HG03460 (cell line): ENCODE results near the gene ADAMTS18.
"Not testable (repeated sequence)": the region's sequence is repeated elsewhere in the genome, so short reads cannot be mapped to it uniquely, and the experiment has no call there.

ENCODE experiments used
- ATAC-seq: cut with Tn5 transposase; IDR thresholded peaks from one replicate; pipeline ENCODE4 v1.9.1; 2021; ENCODE audit not compliant: unreplicated experiment

The ADAMTS18 gene

DNA sequence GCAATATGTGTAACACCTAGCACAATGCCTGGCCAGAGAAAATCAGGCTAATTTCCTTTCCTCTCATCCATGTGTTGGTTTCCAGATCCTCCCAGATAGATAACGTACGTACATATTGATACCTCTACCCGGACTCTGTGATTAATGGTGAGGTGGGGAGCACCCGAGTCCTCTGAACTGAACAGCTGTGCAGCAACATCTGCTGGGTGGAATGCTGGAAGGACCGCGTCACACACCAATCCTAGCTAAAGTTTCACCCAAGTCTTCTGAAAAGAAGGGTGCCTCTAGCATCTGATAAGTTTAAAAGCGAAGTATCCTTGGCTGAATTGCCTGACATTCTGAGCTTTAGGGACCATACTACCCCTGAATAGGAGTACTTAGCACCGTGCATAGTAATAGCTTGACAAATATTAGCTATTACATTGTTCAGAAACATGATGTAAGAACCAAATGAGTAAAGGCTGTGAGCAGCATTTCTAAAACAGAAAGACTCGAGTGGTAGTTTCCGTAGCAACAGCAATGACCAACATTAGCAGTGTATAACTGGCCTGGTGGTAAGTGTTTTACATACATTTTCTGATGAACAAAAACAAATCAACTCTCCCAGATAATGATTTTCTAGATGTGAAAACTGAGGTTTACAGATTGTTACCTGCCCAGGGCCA is 144.3 kb downstream of the ADAMTS18 start:
- ATAC-seq: no peak

DNA sequence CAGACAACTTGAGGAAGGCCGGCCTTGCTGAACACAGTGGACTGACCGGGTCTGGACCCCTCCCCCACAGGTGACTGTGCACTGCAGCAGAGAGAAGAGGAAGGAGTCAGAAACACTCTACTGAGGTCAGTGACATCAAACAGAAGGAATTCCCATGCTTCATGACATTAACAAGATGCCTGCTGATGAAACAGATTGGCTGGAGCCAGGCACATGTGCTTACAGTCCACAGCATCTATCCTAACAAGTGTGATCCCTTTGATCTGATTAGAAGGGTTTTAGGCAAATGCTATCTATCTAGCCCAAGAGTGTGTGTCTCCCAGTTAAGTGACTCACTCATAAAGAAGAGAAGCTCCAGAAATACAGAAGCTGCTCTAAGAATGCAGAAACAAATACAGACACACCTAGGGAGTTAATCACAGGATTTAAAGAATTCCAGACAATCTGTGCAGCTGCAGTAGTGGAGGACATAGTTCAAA is 145.5 kb downstream of the ADAMTS18 start:
- ATAC-seq: no peak

DNA sequence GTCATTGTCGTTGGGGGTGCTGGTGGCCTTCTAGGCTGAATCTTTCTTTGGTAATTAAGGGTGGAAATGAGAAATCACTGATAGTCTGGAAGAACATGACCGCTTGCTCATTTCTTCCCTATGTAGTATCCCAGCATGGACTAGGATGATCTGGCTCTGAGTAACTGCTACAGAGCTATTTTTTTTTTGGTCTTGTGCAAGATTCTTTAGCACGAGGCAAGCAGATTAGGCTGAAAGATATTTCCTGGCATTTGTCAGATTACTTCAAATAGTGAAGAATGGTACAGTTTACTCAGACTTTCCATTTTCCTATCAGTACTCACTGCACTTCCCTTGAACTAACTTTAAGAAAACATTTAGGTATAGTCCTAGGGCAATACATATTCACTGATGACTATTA is 146.6 kb downstream of the ADAMTS18 start:
- ATAC-seq: no peak

DNA sequence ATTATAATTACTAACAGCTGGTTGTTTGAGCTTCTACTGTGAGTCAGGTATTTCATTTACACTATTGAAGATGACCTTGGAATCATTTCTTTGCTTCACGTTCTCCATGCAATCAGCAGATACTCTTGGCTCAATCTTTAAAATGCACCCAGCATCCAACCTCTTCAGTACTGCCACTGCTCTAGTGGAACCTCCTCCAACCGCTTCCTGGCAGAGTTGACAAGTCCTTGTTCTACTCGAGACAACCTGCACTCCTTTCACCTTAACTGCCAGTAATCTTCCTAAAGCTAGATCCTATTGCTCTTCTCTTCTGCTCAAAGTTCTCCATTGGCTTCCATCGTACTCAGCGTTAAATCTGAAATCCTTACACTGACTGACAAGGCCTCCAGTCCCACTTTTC is 149.2 kb downstream of the ADAMTS18 start:
- ATAC-seq: no peak

DNA sequence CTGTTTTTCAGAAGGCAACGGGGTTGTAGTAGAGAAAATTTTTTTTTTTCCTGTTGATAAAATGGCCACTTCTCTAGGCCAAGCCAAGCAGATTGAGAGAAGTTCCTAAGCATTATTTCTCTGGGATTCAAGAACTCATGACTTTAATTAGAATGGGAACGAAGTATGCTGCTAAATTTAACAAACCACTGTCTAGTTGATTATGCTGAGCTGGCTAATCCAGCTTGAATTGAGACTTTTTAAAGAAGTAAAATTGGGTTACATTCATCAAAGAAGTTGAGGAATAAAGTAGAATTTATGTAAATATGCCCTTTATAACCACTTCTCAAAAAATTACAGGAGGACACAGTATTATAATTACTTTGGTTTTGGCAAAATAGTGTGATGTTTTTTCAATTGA is 152.5 kb downstream of the ADAMTS18 start:
- no peak for ATAC-seq

DNA sequence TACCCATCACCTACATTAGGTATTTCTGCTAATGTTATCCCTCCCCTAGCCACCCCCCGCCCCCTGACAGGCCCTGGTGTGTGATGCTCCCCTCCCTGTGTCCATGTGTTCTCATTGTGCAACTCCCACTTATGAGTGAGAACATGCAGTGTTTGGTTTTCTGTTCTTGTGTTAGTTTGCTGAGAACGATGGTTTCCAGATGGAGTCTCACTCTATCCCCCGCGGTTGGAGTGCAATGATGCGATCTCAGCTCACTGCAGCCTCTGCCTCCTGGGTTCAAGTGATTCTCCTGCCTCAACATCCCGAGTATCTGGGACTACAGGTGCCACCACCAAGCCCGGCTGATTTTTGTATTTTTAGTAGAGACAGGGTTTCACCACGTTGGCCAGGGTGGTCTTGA is 155.5 kb downstream of the ADAMTS18 start:
- ATAC-seq: not testable (repeated sequence)

DNA sequence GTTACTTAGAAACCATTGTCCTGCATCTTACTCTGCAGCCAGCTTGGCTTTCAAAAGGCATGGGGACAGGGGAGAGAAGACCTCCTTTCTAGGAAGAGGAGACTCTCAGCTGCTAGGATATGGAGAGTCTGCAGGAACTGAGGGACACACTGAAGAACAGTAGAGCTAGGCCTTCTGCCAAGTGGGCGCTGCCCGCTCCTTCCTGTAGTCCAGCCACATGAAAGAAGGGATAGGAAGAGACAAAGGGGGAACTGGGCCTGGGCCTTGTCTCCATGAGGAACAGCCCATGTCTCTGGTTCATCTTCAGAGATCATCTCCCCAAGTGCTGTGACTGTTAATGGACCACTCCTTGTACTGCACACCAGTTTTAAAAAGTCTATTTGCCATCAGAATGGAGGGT is 157.3 kb downstream of the ADAMTS18 start:
- ATAC-seq: no peak

DNA sequence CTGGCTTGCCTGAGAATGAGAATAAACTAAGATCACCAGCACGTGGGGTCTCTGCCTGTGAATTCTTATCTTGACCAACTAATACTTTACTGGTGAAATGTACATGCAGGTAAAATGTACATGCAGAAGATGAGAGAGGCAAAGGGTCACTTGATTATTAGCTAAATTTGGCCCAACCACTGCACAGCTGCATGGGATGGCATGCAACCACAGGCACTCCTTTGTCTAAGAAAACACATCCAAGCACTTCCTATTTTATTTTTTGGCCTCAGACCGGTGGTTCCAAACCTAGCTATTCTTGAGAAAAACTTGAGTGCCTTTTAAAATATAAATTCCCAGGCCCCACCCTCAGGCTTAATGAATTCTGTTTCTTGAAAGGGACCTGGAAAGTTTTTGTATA is 157.7 kb downstream of the ADAMTS18 start:
- no peak for ATAC-seq

DNA sequence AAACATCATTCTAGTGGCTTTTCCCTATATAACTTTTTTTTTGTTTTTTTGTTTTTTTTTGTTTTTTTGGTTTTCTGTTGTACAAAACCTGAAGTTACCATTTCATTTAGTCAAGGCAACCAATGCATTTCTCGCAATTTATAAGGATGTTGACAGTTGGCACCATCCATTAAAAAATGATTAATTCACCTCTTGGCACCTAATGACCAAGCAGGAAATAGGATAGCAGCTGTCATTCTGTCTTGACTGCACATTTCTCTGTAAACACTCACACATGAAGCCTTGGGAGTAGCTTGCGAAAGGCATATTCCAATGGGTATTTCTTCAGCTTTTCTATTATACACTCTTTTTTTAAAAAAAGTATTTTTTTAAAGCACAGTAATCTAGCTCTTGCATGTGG is 158.2 kb downstream of the ADAMTS18 start:
- no peak for ATAC-seq

DNA sequence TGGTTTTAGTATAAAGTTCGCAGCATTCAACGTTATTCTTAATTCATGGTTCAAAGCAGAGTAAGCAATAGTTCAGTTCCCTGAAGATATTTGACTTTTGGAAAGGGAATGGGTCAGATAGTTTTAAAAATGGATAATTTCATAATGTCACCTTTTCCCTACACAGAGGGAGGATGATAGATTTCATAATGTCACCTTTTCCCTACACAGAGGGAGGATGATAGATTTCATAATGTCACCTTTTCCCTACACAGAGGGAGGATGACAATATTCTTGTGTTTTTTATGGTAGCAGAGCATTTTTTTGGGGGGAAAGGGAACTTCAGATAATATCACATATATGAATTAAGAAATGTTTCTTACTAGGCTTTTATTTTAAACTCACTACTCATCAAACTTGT is 159.5 kb downstream of the ADAMTS18 start:
- not testable (repeated sequence) for ATAC-seq

DNA sequence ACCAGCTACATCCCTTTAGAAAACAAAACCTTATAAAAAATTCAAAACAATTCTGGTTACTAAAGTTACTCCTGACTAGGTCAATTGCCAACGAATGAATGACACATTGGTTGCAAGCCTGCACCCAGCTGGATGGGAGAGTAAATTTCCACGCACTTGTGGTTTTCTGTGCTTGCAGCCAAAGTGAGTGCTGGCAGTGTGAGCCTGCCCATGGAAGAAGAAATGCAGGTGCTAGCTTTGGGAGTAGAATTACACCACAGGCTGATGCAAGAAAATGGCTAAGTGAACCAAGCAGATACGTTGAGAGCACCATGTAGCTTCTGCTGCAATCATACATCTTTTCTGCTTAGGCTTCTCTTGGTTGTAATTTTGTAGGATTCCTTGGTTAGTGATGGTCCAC is 161.0 kb downstream of the ADAMTS18 start:
- no peak for ATAC-seq

DNA sequence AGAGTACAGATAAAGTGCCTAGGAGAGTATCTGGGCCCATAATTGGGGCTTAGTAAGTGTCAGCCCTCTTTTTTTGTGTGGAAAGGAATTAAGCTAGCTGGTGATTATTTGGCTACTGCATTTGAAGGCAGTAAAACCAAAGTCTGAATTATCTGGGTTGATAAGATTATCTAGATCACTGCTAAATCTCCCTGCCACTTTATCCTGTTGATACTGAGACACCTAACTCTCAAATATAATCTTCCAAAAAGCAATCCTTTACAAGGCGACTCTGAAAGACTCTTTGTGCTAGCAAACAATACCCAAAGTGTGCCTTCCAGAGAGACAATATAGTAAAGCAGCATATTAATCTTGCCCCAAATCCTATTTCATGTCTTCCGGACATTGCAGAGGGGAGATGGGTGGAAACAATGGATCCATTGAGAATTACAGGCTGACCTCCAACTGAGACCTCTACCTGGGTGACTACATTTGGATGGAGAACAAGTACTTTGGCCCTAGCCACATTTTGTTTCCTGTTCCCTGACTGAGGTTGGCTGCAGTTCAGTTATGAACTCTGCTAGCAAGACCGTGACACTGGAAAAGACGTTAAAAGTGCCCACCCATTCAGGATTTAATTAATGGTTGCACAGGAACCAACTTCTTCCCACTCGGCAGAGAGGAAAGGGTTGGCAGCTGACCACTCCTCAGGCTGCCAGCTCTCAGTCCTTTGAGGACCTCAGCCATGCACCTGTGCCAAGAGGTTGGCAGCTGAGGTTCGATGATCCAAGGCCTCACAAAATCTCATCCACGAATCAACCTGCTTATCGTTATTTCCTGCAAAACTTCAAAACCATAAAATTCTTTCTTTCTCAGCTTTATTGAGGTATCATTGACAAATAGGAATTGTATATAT is 163.1 kb downstream of the ADAMTS18 start:
- no peak for ATAC-seq

DNA sequence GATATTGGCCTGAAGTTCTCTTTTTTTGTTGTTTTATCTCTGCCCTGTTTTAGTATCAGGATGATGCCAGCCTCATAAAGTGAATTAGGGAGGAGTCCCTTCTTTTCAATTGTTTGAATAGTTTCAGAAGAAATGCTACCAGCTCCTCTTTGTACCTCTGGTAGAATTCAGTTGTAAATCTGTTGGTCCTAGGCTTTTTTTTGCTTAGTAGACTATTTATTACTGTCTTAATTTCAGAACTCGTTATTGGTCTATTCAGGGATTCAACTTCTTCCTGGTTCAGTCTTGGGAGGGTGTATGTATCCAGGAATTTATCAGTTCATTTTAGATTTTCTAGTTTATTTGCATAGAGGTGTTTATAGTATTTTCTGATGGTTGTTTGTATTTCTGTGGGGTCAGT is 168.6 kb downstream of the ADAMTS18 start:
- ATAC-seq: not testable (repeated sequence)

DNA sequence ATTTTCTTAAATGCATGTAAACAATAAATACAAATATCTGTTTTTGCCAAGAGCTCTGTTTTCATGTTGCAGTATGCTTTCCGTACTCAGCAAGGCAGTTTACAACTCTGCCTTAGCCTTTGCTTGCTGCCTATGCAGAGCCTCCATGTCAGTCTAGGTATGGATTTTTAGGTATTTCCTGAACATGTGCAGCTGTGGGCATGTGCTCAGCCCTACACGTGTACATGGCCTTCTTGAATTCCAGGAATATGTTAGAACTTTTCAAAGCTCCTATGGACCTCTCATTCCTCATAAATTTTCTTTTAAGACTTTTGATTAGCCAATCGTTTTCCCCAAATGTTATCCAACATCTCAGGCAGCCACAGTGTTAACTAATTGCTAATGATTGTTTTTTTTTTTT is 171.9 kb downstream of the ADAMTS18 start:
- no peak for ATAC-seq

DNA sequence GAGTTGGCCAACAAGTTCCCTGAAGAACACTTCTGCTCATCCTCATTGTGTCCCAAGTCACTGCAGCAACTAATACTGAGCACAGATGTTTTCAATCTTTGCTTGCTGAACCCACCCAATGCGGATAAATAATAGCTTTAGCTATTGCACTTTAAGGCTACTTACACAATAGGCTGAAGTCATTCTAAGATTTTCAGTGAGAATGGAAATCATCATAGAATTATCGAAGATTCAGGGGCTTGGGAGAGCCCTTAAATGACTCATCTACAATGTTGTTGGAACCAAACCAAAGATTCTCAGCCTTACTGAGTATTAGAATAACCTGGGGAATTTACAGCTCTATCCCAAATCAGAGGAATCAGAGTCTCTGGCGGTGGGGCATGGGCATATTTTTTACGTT is 184.4 kb downstream of the ADAMTS18 start:
- no peak for ATAC-seq

DNA sequence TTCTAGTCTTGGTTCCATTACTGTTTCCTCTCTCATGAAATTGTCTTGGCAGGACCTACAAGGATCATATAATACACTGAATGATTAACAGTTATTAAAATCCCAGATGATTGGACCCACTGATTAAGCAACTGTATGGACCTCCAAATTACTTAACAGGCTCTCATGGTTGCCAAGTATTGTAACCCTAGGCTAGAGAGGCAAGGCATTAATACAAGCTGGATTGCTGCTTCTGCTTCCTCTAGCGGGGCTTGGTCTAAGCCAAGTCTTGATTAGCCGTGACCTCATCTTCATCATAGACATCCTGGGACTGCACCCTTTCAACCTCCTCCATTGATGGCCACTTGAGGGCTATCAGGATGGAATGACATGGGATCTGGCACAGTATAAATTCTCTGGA is 188.7 kb downstream of the ADAMTS18 start:
- ATAC-seq: no peak

DNA sequence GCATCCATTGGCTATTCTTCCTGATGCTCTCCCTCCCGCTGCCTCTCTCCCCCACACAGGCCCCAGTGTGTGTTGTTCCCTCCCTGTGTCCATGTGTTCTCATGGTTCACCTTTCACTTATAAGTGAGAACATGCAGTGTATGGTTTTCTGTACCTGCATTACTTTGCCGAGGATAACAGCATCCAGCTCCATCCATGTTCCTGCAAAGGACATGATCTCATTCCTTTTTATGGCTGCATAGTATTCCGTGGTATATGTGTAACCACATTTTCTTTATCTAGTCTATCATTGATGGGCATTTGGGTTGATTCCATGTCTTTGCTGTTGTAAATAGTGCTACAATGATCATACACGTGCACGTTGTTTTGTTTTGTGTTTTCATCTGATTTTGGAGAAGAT is 192.4 kb downstream of the ADAMTS18 start:
- ATAC-seq: not testable (repeated sequence)

DNA sequence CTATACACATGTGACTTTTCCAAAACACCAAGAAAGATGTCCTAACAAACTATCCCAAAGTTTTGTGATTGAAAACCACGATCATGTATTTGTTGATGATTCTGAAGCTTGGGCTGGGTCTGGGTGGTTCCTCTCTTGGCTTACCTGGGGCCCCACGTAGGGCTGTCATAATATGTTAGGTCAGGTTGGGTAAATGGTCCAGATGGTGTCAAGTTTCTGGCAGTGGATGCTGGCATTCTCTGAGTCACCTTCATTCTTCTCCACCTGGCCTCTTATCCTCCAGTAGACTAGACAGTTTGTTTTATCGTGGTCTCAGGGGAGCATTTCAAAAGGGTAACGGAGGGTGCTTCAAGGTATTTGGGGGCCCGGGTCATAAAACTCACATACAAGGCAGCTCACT is 196.2 kb downstream of the ADAMTS18 start:
- ATAC-seq: no peak

DNA sequence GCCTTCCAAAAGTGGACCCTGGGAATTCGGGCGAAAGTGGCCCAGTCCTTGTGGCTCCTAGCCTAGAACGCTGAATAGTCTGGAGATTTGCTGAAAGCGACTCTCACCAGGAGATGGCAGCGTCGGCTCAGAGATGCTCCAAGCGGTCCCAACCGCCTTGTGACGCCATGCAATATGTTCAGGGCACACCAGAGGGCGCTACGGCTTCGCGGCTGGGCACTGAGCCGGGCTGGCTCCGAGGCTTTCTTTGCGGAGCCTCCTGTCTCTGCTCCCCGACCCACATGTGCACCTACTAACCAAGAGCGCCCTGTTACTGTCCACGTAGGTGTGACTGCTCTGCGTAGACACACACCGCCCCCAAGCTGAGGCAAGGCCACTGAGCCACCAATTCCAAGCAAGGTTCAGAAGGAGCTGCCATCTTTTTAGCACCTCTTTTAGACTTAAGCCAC is 198.7 kb downstream of the ADAMTS18 start:
- peak; percentile 99 for ATAC-seq

DNA sequence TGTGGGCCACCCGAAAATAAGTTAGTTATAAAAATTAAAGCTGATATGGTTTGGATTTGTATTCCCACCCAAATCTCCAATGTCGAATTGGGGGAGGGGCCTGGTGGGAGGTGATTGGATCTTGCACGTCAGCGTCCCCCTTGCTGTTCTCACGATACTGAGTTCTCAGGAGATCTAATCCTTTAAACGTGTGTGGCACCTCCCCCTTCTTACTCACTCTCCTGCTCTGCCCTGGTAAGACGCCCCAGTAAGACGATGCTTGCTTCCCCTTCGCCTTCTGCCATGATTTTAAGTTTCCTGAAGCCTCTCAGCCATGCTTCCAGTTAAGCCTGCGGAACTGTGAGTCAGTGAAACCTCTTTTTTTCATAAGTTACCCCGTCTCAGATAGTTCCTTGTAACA is 200.2 kb downstream of the ADAMTS18 start:
- no peak for ATAC-seq

DNA sequence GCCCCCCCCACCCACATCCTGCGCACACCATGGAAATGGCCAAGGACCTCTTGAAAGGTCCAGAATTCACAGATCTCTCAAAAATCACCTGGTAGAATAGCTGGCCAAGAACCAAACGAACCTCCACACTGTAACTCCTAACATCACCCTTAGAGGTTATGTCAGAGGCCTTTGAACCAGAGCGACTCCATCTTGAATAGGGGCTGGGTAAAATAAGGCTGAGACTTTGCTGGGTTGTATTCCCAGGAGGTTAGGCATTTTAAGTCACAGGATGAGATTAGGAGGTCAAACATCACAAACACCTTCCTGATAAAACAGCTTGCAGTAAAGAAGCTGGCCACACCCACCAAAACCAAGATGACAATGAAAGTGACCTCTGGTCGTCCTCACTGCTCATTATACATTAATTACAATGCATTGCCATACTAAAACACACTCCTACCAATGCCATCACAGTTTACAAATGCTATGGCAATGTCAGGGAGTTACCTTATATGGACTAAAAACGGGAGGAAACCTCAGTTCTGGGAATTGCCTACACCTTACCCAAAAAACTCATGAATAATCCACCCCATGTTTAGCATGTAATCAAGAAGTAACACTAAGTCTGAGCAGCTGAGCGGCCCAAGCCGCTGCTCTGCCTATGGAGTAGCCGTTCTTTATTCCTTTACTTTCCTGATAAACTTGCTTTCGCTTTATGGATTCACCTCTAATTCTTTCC is 200.9 kb downstream of the ADAMTS18 start:
- ATAC-seq: no peak
